Muscle of back (tissue), 13 donors: ENCODE data around the gene SYCE1. TPM values are rescaled to one million over a fixed set of nuclear protein-coding genes. Genes with fewer than 3 reads are reported as not detected.
A peak's percentile ranks its signal among the peaks of the same experiment; 100 is the strongest.
"Not testable (repeated sequence)": the region's sequence is repeated elsewhere in the genome, so short reads cannot be mapped to it uniquely, and the experiment has no call there.

Experiments used
- DNase-seq, 3 donors: peaks; one replicate each; pipeline versions ENCODE4 v3.0.0 to v3.0.0-alpha.2; 2013
- long read RNA-seq, 9 donors: transcript quantifications; one replicate each; lab custom pipeline, GENCODE V29; 2026
- polyA plus RNA-seq, 10 donors: library from polyadenylated mRNA; unstranded; fragments of 120-200 nt; gene quantifications; one replicate each; pipeline ENCODE4 v1.2.1, GENCODE V29; 2013; ENCODE audit not compliant: insufficient read length in 10 of 10

The SYCE1 gene
- under 1 TPM in 9 of 10 donors, not detected in 1; 0.20 to 0.98 (median 0.28) TPM for polyA plus RNA-seq
- long read RNA-seq, donor 1: 0 reads
- long read RNA-seq, donor 2: 0 reads
- long read RNA-seq, donor 3: 0 reads
- long read RNA-seq, donor 4: 0 reads
- long read RNA-seq, donor 5: 0 reads
- long read RNA-seq, donor 6, partial matches to known transcripts: 5 of 5 reads
- long read RNA-seq, donor 6, other reads (novel, unspliced or antisense): 0 of 5 reads
- long read RNA-seq, donor 7: 0 reads
- long read RNA-seq, donor 8: 0 reads
- long read RNA-seq, donor 9: 0 reads

GRCh38 chr10:133565441-133566294 lies at the start of gene SYCE1:
Gene SYCE1 (minus strand): TSS chr10:133565583. CDS start chr10:133565529, 54 bp downstream.
- no peak for DNase-seq

GRCh38 chr10:133614830-133615580 lies 49.6 kb upstream of the SYCE1 start:
- DNase-seq: no peak

GRCh38 chr10:133613699-133614098 lies 48.3 kb upstream of the SYCE1 start:
- DNase-seq: no peak

- DNase-seq: no peak
Measured at GRCh38 chr10:133611079-133611478, 45.7 kb upstream of the SYCE1 start.

- peak in 2 of 3 donors; percentile 1 to 6 for DNase-seq
Measured at GRCh38 chr10:133608855-133609254, 43.5 kb upstream of the SYCE1 start.

- DNase-seq: not testable (repeated sequence)
Measured at GRCh38 chr10:133603434-133603833, 38.1 kb upstream of the SYCE1 start.

- no peak for DNase-seq
Measured at GRCh38 chr10:133600657-133601056, 35.3 kb upstream of the SYCE1 start.

GRCh38 chr10:133599869-133600268 lies 34.5 kb upstream of the SYCE1 start:
- DNase-seq: not testable (repeated sequence)

GRCh38 chr10:133592716-133593115 lies 27.3 kb upstream of the SYCE1 start:
- no peak for DNase-seq

- no peak for DNase-seq
Measured at GRCh38 chr10:133590970-133591359, 25.6 kb upstream of the SYCE1 start.

- no peak for DNase-seq
Measured at GRCh38 chr10:133590226-133590969, 25.0 kb upstream of the SYCE1 start.

GRCh38 chr10:133577037-133577436 lies 11.7 kb upstream of the SYCE1 start:
- DNase-seq: not testable (repeated sequence)

- not testable (repeated sequence) for DNase-seq
Measured at GRCh38 chr10:133573460-133573859, 8.1 kb upstream of the SYCE1 start.

GRCh38 chr10:133572055-133572454 lies 6.7 kb upstream of the SYCE1 start:
- DNase-seq: not testable (repeated sequence)

GRCh38 chr10:133569801-133570200 lies 4.4 kb upstream of the SYCE1 start:
- DNase-seq: not testable (repeated sequence)

GRCh38 chr10:133568831-133569527 lies 3.6 kb upstream of the SYCE1 start:
- DNase-seq: peak in 1 of 3 donors; percentile 14

- DNase-seq: no peak
Measured at GRCh38 chr10:133568287-133568614, 2.9 kb upstream of the SYCE1 start.

- no peak for DNase-seq
Measured at GRCh38 chr10:133567609-133568286, 2.4 kb upstream of the SYCE1 start.

- DNase-seq: no peak
Measured at GRCh38 chr10:133567119-133567518, 1.7 kb upstream of the SYCE1 start.

- DNase-seq: no peak
Measured at GRCh38 chr10:133564816-133565215, 567 bp downstream of the SYCE1 start.
